Mesothelial cell of epicardium (in vitro differentiated cells): ENCODE data around the gene TOGARAM2. TPM values are rescaled to one million over a fixed set of nuclear protein-coding genes. Genes with fewer than 3 reads are reported as not detected.

Experiments
- DNase-seq, 2 experiments: peaks; one replicate each; pipeline ENCODE4 v3.0.0; 2021; ENCODE audit warnings: low spot score in 2 of 2; ENCODE audit not compliant: unreplicated experiment in 2 of 2
- H3K27ac Mint-ChIP-seq: 2 replicates; pipeline ENCODE4 v1.8.0; 2021; ENCODE audit warnings: mixed read lengths
- H3K27me3 Mint-ChIP-seq: 2 replicates; pipeline ENCODE4 v1.8.0; 2021; ENCODE audit warnings: low read depth, mixed read lengths
- H3K36me3 Mint-ChIP-seq: 2 replicates; pipeline ENCODE4 v1.8.0; 2021; ENCODE audit warnings: mixed read lengths
- H3K4me1 Mint-ChIP-seq: 2 replicates; pipeline ENCODE4 v1.8.0; 2021; ENCODE audit warnings: mixed read lengths
- H3K4me3 Mint-ChIP-seq: 2 replicates; pipeline ENCODE4 v1.8.0; 2021; ENCODE audit warnings: mild to moderate bottlenecking, moderate library complexity, mixed read lengths
- H3K9me3 Mint-ChIP-seq: 2 replicates; pipeline ENCODE4 v1.8.0; 2021; ENCODE audit warnings: mixed read lengths
- total RNA-seq: library from RNA; stranded (reverse); gene quantifications from 3 replicates; pipeline ENCODE4 v1.2.1, GENCODE V29; 2021
- TF ChIP-seq, protein P1 (sequence below): fragments of 200-600 bp; sonication (generic); IDR thresholded peaks from one replicate; pipeline ENCODE4 v1.5.0; 2021; ENCODE audit warnings: antibody characterized with exemption; ENCODE audit not compliant: unreplicated experiment

Gene TOGARAM2
- total RNA-seq, 1 donor from 2014 or later = 0.40 TPM

DNA sequence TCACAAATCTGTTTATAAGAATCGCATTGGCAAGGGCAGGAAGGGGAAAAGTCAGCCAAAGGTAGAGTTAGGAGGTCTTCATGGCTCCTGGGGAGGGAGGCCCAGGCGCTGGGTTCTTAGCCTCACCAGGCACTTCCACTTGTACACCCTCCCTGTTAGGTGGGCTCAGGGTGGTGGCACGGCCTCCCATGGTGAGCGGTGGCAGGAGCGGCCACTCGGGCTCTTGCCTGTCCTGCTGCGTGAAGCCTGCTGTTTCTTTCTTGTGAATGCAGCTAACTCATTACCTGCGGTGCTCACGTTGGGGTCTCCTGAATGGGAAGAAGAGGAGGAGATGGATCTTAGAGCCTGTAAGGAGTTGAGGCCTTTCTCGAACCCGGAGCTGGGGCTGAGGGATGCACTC lies 40.8 kb downstream of the TOGARAM2 start:
- Mint-ChIP-seq H3K9me3 (no peaks in the 10 kb centered on the region), H3K27me3 (no peaks in the 10 kb centered on the region), H3K27ac (no peak overlapping the region), H3K4me3 (no peak overlapping the region), H3K4me1 (no peaks in the 10 kb centered on the region), H3K36me3 (no peaks in the 10 kb centered on the region)
- DNase-seq = no peak
- TF ChIP-seq, protein P1, sequence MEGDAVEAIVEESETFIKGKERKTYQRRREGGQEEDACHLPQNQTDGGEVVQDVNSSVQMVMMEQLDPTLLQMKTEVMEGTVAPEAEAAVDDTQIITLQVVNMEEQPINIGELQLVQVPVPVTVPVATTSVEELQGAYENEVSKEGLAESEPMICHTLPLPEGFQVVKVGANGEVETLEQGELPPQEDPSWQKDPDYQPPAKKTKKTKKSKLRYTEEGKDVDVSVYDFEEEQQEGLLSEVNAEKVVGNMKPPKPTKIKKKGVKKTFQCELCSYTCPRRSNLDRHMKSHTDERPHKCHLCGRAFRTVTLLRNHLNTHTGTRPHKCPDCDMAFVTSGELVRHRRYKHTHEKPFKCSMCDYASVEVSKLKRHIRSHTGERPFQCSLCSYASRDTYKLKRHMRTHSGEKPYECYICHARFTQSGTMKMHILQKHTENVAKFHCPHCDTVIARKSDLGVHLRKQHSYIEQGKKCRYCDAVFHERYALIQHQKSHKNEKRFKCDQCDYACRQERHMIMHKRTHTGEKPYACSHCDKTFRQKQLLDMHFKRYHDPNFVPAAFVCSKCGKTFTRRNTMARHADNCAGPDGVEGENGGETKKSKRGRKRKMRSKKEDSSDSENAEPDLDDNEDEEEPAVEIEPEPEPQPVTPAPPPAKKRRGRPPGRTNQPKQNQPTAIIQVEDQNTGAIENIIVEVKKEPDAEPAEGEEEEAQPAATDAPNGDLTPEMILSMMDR = no peak

DNA sequence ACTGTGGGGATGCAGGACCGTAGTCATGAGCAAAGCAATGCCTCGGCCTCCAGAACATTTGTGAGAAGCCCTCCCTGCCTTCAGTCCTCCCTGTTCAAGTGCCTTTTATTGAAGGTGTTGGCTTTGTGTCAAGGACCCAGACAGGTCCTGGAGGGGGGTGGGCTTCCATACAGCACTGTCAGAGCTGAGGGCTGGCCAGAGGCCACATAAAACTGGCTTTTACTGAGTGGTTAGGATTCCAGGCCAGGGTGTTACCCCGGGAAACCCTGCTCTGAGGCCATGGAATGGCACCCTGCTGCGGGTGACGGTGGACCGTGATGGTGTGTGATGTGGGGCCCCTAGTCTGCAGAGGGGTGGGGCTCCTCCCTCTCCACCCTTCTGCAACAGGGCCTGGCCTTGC lies 41.6 kb downstream of the TOGARAM2 start:
- Mint-ChIP-seq H3K27ac (no peak overlapping the region), H3K27me3 (no peaks in the 10 kb centered on the region), H3K9me3 (no peaks in the 10 kb centered on the region), H3K4me1 (no peaks in the 10 kb centered on the region), H3K4me3 (no peak overlapping the region), H3K36me3 (no peaks in the 10 kb centered on the region)
- DNase-seq = no peak
- TF ChIP-seq, protein P1 = no peak

DNA sequence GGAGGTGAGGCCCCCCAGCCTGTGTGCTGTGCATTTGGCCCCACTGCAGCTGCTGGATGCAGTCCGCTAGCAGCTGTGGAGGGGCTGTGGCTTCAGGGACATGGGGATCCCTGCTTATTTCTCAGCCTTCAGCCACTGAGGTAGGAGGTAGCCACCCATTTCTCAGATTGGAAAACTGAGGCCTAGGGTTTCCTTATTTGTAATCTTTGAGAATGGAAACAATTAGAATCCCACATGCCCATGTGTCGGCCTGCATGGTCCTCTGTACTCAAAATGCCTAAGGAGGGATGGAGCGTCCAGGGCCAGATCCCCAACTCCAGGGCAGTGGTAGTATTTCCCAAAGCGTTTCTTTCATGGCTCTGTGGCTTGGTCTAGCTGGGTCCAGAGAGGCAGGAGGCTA lies 42.1 kb downstream of the TOGARAM2 start:
- H3K27ac Mint-ChIP-seq = no peak overlapping the region
- no peak overlapping the region for H3K4me3 Mint-ChIP-seq
- no peak for DNase-seq
- TF ChIP-seq, protein P1 = no peak
- H3K27me3 Mint-ChIP-seq = no peaks in the 10 kb centered on the region
- H3K36me3 Mint-ChIP-seq = no peaks in the 10 kb centered on the region
- H3K9me3 Mint-ChIP-seq = no peaks in the 10 kb centered on the region
- H3K4me1 Mint-ChIP-seq = no peaks in the 10 kb centered on the region

DNA sequence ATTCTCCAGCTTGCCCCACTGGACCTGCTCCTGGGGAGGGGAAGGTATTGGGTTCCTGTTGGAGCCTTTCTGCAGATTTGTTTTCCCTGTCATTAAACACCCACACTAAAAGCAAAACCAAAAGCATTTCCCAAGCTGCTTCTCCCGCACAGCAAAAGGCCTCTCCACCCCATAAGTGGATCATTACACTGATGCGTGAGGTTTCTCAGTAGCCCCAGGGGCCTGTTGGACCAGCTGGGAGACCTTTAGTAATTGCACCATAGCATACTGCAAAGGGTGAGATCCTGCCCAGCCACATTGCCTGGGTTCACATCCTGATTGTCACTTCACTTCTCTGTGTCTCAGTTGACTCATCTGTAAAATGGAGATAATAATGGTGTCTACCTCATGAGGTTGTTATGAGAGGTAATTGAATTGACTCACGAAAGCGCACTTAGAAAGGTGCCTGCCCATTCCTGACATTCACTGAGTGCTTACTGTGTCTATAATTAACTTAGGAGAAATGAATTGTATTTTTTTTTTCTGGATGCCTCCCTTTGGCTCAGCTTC lies 43.9 kb downstream of the TOGARAM2 start:
- no peaks in the 10 kb centered on the region for H3K27me3 Mint-ChIP-seq
- H3K4me1 Mint-ChIP-seq = no peaks in the 10 kb centered on the region
- TF ChIP-seq, protein P1 = no peak
- no peaks in the 10 kb centered on the region for H3K9me3 Mint-ChIP-seq
- no peak overlapping the region for H3K4me3 Mint-ChIP-seq
- no peak overlapping the region for H3K27ac Mint-ChIP-seq
- no peak for DNase-seq
- H3K36me3 Mint-ChIP-seq = no peaks in the 10 kb centered on the region

DNA sequence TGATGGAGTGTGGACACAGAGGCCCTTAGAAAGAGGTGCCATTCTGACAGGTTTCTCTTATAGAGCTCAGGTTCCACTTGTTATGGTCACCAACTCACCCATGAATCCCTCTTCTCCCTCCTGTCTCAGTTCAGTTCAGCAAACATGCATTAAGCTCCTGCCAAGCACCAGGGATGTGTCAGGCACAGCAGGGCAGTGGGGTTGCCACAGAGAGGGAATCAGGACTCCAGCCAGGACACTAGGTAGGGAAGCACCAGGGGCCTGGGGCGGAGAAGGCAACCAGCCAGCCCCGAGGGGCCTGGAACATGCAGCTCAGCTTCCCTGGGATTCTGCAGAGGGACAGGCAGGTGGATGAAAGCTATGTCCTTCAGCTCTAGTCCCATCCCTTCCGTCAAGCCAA lies 44.6 kb downstream of the TOGARAM2 start:
- H3K9me3 Mint-ChIP-seq = no peaks in the 10 kb centered on the region
- DNase-seq = no peak
- no peak overlapping the region for H3K4me3 Mint-ChIP-seq
- no peaks in the 10 kb centered on the region for H3K4me1 Mint-ChIP-seq
- TF ChIP-seq, protein P1 = no peak
- H3K27ac Mint-ChIP-seq = no peak overlapping the region
- H3K36me3 Mint-ChIP-seq = no peaks in the 10 kb centered on the region
- no peaks in the 10 kb centered on the region for H3K27me3 Mint-ChIP-seq

DNA sequence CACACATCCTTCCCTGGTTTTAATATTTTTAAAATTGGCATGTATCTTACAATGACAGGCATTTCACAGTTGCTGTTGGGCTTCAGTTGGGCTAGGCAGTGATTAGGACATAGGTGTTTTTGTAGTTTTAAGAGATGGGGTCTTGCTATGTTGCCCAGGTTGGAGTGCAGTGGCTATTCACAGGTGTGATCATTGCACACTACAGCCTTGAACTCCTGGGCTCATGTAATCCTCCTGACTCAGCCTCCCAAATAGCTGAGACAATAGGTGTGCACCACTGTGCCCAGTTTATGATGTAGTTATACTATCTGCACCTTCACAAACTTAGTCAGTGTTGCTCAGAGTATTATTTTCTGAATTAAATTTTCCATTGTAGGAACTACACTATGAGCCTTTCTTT lies 49.9 kb downstream of the TOGARAM2 start:
- DNase-seq = no peak

More for the DNA sequence above, 49.9 kb downstream of the TOGARAM2 start:
- Mint-ChIP-seq H3K4me3 (no peak overlapping the region), H3K36me3 (no peaks in the 10 kb centered on the region), H3K9me3 (no peaks in the 10 kb centered on the region), H3K27me3 (no peaks in the 10 kb centered on the region), H3K4me1 (peaks cover 15% of the 10 kb centered on the region), H3K27ac (no peak overlapping the region)
- TF ChIP-seq, protein P1 = no peak
